Nephron (organoid): ENCODE data around the gene GPR160.

Experiments
- H3K27ac Mint-ChIP-seq, 3 experiments: 2 replicates each; pipeline ENCODE4 v1.8.0; 2020; ENCODE audit warnings: mixed read lengths in 3 of 3, mild to moderate bottlenecking in 2 of 3, moderate library complexity in 1 of 3
- H3K27me3 Mint-ChIP-seq: 2 replicates; pipeline ENCODE4 v1.8.0; 2021; ENCODE audit warnings: low read depth, mild to moderate bottlenecking, moderate library complexity, mixed read lengths
- H3K36me3 Mint-ChIP-seq: 2 replicates; pipeline ENCODE4 v1.8.0; 2020; ENCODE audit warnings: low read depth, mixed read lengths
- H3K4me1 Mint-ChIP-seq: 2 replicates; pipeline ENCODE4 v1.8.0; 2020; ENCODE audit warnings: mixed read lengths
- H3K4me3 Mint-ChIP-seq, 3 experiments: 2 replicates each; pipeline ENCODE4 v1.8.0; 2020; ENCODE audit warnings: mild to moderate bottlenecking in 3 of 3, mixed read lengths in 3 of 3, moderate library complexity in 2 of 3
- H3K9me3 Mint-ChIP-seq: 2 replicates; pipeline ENCODE4 v1.8.0; 2020; ENCODE audit warnings: mixed read lengths
- CTCF ChIP-seq, 3 experiments: fragments of 200-600 bp; sonication (generic); IDR thresholded peaks; one replicate each; pipeline ENCODE4 v1.5.0; 2021; ENCODE audit warnings: antibody characterized with exemption in 3 of 3; ENCODE audit not compliant: unreplicated experiment in 3 of 3

The GPR160 gene

GRCh38 chr3:170130532-170130931 lies 92.7 kb downstream of the GPR160 start:
- Mint-ChIP-seq H3K4me1 (no peaks in the 10 kb centered on the region), H3K4me3 (no peak overlapping the region), H3K36me3 (peaks cover 59% of the 10 kb centered on the region), H3K27me3 (no peaks in the 10 kb centered on the region), H3K9me3 (no peaks in the 10 kb centered on the region), H3K27ac (no peak overlapping the region)
- TF ChIP-seq CTCF (IDR thresholded peaks at IDR 0.05; ENCODE audit: unreplicated experiment in 3 of 3), result no peak

- H3K9me3 Mint-ChIP-seq, result no peaks in the 10 kb centered on the region
- H3K27ac Mint-ChIP-seq, result no peak overlapping the region
- H3K36me3 Mint-ChIP-seq, result peaks cover 70% of the 10 kb centered on the region
- TF ChIP-seq CTCF (IDR thresholded peaks at IDR 0.05; ENCODE audit: unreplicated experiment in 3 of 3), result no peak
- no peak overlapping the region for H3K4me3 Mint-ChIP-seq
- no peaks in the 10 kb centered on the region for H3K27me3 Mint-ChIP-seq
- no peaks in the 10 kb centered on the region for H3K4me1 Mint-ChIP-seq
Observed at GRCh38 chr3:170132335-170132734, 94.5 kb downstream of the GPR160 start.
